Anterior cingulate cortex (tissue), 58 donors: ENCODE measurements around the gene LSP1.

ENCODE experiments used
- DNase-seq, 58 donors: peaks; one replicate each; lab custom pipeline; 2025; lab: John Stamatoyannopoulos, UW

LSP1 gene

DNA sequence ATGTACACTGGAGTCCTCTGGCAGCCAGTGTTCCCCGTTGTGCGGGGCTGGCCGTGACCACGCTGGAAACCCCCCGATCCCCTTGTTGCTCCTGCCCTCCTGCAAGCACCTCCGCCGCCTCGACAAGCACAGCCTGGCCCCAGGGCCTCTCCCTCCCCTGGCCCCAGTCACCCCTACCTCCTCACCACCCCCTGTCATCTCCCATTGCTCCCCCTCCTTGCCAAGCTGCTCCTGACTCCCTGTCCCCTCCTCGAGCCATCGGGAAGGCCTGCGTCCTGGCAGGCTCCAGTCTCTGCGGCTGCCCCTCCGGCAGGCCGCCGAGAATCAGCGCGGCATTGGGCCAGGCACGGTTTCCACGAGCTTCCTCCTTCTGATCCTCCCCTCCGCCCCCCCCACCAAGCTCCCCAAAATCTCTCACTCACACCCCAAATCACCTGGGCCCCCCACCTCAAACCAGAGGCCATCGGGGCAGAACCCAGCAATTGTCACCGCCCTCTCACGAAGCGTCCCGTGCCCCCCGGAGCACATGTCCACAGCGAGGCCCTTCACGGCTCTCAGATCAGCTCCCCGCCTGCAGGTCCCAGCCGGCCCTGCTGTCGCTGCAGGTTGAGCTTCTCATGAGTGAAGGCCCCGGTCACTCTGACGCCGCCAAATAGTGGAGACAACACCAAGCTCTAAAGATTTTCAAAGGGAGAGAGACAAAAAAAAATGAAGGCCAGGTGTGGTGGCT, 5.7 kb upstream of the LSP1 start:
- DNase-seq = no peak

GRCh38 chr11:1847926-1848639, 4.8 kb upstream of the LSP1 start:
- DNase-seq = no peak

GRCh38 chr11:1848640-1849430, 4.0 kb upstream of the LSP1 start:
- DNase-seq = no peak

DNA sequence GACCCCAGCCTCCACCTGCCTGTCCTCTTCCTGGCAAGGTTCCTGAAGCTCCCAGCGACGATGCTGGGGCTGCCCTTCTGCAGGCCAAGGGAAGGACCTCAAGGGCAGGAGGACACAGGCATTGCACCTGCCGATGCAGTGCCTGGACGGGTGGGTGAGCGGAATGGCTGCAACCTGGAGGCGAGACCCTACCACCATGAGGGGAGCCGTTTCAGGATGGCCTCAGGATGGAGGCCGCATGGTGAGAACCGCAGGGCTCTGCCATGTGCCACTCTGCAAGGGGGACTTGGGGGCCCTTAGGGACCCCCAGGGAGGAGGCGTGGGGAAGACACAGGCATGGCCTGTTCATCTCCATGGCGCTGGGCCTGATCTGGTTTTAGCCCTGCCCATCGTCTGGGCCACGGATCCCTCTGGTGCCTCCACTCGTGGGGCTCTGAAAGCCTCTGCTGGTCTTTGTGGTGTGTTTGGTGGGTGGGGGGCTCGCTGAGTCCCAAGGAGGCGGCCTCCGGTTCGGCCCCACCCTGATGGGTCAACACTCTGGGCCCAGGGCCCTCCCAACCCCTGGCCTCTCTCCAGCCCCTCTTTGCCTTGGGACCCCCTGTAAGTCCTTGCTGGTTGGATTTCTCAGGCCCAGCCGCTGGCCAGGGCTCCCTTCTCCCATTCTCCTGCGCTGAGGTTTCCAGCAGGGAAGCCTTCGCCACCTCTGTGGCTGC, 1.3 kb upstream of the LSP1 start:
- no peak for DNase-seq

GRCh38 chr11:1852271-1852876, 510 bp upstream of the LSP1 start:
- no peak for DNase-seq

DNA sequence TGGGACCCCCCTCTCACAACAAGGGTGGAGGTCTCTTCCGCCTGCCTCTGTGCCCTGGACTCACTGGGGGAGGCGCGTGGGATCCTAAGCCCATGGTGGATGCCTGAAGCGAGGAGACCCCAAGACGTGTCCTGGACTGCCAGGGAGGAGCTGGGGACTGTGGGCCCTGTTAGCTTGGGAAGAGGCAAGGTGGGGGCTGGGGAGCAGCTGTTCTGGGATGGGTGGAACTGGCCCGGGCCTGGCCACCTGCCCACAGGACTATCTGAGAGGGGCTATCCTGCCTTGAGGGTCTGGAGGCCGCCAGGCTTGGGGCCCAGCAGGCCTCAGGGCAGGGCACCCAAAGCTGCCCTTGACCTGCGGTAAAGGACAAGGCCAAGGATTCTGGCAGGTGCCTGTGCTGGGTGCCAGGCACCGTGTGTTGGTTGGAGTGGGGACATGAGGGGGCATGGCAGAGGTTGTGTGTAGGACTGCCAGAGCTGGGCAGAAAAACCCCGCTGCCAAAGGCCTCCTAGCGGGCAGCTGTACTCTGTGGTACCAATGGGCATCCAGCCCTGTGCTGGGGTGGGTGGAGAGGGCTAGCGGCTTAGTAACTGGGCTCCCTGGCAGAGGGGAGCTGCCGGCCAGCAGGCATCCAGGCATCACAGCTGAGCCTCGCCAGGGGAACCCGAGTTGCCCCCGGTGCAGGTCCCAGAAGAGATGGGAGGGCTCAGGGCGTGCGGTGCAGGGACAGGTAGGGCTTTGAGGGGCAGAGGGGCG, 670 bp downstream of the LSP1 start:
- peak in 1 of 58 donors; percentile 20 for DNase-seq

DNA sequence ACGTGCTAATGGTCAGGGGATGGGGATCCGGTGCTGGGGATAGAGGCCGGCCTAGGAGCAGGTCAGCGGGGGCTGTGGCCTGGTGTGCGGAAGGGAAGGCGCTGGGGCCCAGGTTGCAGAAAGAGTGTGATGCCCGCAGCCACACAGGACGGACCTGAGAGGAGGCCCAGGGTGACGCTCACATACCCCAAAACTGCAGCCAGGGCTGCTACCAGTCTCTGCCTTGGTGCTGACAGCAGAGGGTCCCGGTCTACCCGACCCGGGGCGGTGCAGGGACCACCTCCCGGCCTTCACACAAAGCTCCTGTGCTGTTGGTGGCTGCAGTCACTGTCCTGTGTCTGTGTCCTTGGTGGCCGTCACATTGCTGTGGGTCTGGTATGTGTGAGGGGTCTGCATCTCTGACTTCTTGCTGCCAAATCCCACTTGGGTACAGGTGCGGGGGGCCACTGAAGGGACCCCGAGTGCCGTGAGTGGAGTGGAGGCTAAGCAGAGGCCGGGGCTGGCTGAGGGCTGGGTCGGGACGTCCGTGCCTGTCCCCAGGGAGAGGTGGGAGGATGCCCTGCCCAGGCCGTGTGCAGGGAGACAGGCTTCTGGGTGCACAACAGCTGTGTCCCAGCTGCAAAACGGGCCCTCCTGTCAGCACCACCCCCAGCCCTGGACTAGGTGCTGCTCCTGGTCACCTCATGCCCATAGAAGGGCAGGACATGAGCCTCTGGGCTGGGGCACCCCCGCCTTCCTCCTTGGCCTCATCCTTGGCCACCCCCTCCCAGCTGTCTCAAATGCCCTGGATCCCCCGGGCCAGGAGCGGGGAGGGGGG, 1.5 kb downstream of the LSP1 start:
- no peak for DNase-seq

GRCh38 chr11:1854949-1855885, 2.3 kb downstream of the LSP1 start:
- DNase-seq = no peak

GRCh38 chr11:1855886-1856265, 3.0 kb downstream of the LSP1 start:
- DNase-seq = no peak

DNA sequence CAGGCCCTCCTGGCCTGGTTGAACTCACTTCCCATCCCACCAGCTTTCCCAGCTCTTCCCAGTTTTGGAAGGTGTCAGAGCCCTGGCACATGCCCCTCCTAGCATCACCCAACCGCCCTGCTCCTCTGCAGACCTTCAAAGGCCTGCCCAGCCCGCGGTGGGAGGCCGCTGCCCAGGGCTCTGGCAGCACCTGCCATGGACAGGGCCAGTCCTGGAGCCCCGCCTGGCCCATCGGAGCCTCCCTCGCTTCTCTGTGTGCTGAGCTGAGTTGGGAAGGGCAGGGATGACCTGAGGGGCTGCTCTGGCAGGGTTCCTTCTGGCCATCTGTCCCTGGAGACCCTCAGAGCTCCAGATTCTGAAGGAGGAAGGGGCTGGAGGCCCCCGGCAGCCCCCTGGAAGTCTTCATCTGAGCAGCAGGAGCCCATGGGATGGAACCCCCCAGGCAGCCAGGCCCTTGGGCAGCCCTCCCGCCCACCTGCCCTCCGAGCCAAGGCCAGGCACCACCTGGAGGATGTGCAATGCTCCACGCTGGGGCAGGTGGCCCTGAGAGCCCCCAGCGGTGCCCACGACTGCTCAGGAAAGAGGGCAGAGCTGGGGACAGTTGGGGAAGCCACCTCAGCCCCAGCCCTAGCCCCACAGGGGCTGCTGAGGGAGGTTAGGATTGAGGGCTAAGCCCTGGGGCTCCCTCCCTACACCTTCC, 3.6 kb downstream of the LSP1 start:
- DNase-seq = no peak

DNA sequence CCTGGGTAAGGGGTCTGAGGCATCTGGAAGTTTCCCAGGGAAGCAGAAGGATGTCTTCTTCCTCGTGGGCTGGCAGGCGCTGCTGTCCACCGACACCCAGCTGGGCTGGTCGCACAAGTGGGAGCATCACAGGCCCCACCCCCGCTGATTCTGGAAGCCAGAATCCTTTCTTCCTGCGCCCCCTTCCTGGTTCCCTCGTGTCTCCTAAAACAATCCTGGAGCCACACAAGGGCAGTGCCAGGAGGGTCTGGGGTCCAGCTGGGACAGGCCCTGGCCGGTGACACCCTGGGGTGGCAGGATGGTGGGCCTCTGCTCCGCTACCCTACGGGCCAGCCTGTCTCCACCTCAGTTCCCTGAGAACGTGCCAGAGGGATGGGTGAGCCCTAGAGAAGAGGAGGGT, 4.2 kb downstream of the LSP1 start:
- no peak for DNase-seq

GRCh38 chr11:1858154-1858553, 5.3 kb downstream of the LSP1 start:
- peak in 2 of 58 donors; percentile 5 to 23 for DNase-seq

- no peak for DNase-seq
These were observed 5.7 kb downstream of the LSP1 start for GRCh38 chr11:1858576-1858975.

DNA sequence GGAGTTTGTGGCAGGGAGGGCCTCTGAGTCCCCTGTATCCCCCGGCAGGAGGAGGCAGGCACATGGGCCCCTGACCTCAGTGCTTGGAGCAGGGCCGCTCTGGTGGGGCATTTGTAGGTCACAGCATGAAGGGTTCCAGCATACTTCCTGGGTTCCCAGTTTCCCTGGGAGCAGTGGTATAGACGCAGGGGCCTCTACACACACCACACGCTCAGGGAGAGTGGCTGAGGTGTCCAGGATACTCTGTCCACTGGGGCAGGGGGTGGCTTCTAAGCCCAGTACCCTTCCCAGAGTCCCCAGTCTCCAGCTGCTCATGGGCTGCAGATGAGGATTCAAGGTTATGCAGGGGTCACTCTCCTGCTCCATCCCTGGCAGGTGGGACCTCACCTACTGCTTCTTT, 6.1 kb downstream of the LSP1 start:
- no peak for DNase-seq

DNA sequence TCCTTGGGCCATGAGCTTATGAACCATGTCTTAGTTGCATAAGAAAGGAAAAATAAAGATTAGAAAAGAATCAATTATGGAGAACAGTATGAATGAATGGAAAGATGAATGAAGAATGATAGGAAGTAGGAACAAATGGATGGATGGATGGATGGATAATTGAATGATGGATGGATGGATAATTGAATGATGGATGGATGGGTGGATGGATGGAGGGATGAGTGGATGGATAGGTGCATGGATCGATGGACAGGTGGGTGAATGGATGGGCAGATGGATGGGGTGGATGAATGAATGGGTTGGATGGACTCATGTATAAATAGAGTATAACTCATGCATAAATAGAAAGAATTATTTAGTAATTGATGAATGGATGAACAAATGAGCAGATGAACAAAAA, 7.2 kb downstream of the LSP1 start:
- DNase-seq = no peak

GRCh38 chr11:1861435-1862411, 8.8 kb downstream of the LSP1 start:
- no peak for DNase-seq
